K562 (cell line): Measurements from ENCODE around the gene NLRP6. TPM values are rescaled to one million over a fixed set of nuclear protein-coding genes. Genes with fewer than 3 reads are reported as not detected.

Experiments used
- ATAC-seq: fragments of 200-7000 bp; cut with Tn5 transposase; 3 replicates; pipeline ENCODE4 v1.9.1; 2020; ENCODE audit warnings: moderate library complexity
- BruUV-seq: library from RNA; stranded (reverse); fragments of 400-500 nt; replicated peaks from 2 replicates; lab custom pipeline; 2021; lab: Mats Ljungman, UMichigan
- CTCF ChIA-PET: fragments of 300-600 bp; formaldehyde crosslinking; extraction: SDS; loops from one replicate; lab custom pipeline; 2021; ENCODE audit warnings: low intra/inter-chr PET ratio; lab: Yijun Ruan, JAX
- POLR2A ChIA-PET: fragments of 300-600, 350-650 bp; sonication (Branson Sonifier 250); formaldehyde crosslinking; extraction: SDS; loops from one replicate; lab custom pipeline; 2021; ENCODE audit warnings: antibody characterized with exemption, inconsistent platforms; lab: Yijun Ruan, JAX
- DNase-seq, 4 experiments: peaks; one replicate each; pipeline versions ENCODE4 v3.0.0 to v3.0.0-alpha.2; 2011 to 2018; ENCODE audit warnings: low spot score in 3 of 4, mixed read lengths in 3 of 4; ENCODE audit errors: extremely low read depth in 1 of 4
- FAIRE-seq: peaks from 2 replicates; lab custom pipeline; 2011; peaks lifted over from hg19 to GRCh38; lab: Jason Lieb, UNC
- H2AFZ ChIP-seq: 2 replicates; pipeline ENCODE4 v1.6.0; 2011; ENCODE audit warnings: low read depth, low read length, control low read depth, inconsistent platforms
- H3K27ac ChIP-seq: fragments of 200-600 bp; 3 replicates; pipeline ENCODE4 v1.8.0; 2011; ENCODE audit warnings: low read depth, mild to moderate bottlenecking, control low read depth, inconsistent platforms, low read length, moderate library complexity, mixed read lengths; ENCODE audit errors: extremely low read depth
- H3K27me3 ChIP-seq, 2 experiments: fragments of 300-600 bp in 1 of 2; 2 replicates in 1 of 2; 3 replicates in 1 of 2; pipeline versions ENCODE4 v1.6.0 to v1.8.0; 2011; ENCODE audit warnings: inconsistent platforms in 2 of 2, low read length in 2 of 2, mild to moderate bottlenecking in 1 of 2, mixed read lengths in 1 of 2, moderate library complexity in 1 of 2; ENCODE audit not compliant: control insufficient read depth in 2 of 2, insufficient read depth in 2 of 2
- H3K36me3 ChIP-seq: fragments of 300-600 bp; 3 replicates; pipeline ENCODE4 v1.8.0; 2011; ENCODE audit warnings: mild to moderate bottlenecking, low read length, inconsistent platforms; ENCODE audit not compliant: control insufficient read depth, insufficient read depth
- H3K4me1 ChIP-seq, 2 experiments: fragments of 200-600 bp in 1 of 2; replicated peaks in 1 of 2; 2 replicates in 1 of 2; 3 replicates in 1 of 2; pipeline versions ENCODE4 v1.5.1 to v1.8.0; 2011; ENCODE audit warnings: inconsistent platforms in 2 of 2, low read length in 2 of 2, mild to moderate bottlenecking in 1 of 2, mixed read lengths in 1 of 2, moderate library complexity in 1 of 2; ENCODE audit not compliant: control insufficient read depth in 2 of 2, insufficient read depth in 2 of 2
- H3K4me2 ChIP-seq: 2 replicates; pipeline ENCODE4 v1.6.1; 2011; ENCODE audit warnings: low read length, control low read depth, inconsistent platforms, mixed read lengths; ENCODE audit not compliant: insufficient read depth
- H3K4me3 ChIP-seq: fragments of 200-600 bp; sonication (generic), shearing (Covaris generic); 2 replicates; pipeline ENCODE4 v1.5.1; 2016; ENCODE audit warnings: control low read depth, inconsistent platforms
- H3K79me2 ChIP-seq: fragments of 200-600 bp; 3 replicates; pipeline ENCODE4 v1.8.0; 2011; ENCODE audit warnings: low read length, inconsistent platforms; ENCODE audit not compliant: control insufficient read depth, insufficient read depth
- H3K9ac ChIP-seq, 2 experiments: 2 replicates each; pipeline versions ENCODE4 v1.6.0 to v1.6.1; 2011; ENCODE audit warnings: low read depth in 2 of 2, low read length in 2 of 2, control low read depth in 1 of 2, inconsistent platforms in 1 of 2, mild to moderate bottlenecking in 1 of 2, mixed read lengths in 1 of 2; ENCODE audit not compliant: insufficient read depth in 1 of 2
- H3K9me1 ChIP-seq: one replicate; pipeline ENCODE4 v1.6.0; 2011; ENCODE audit warnings: inconsistent platforms, mild to moderate bottlenecking, low read length, moderate library complexity; ENCODE audit not compliant: control insufficient read depth, insufficient read depth
- H3K9me3 ChIP-seq: replicated peaks from 2 replicates; pipeline ENCODE4 v1.5.1; 2011; ENCODE audit warnings: low read depth, low read length, inconsistent platforms; ENCODE audit not compliant: control insufficient read depth, insufficient read depth
- H4K20me1 ChIP-seq: replicated peaks from 2 replicates; pipeline ENCODE4 v1.6.1; 2011; ENCODE audit warnings: low read length, inconsistent platforms, mixed read lengths; ENCODE audit not compliant: control insufficient read depth, insufficient read depth
- CTBP1 ChIP-seq: fragments of 450-650 bp; IDR thresholded peaks from 2 replicates; pipeline ENCODE4 v1.6.1; 2016; ENCODE audit warnings: borderline replicate concordance
- POLR2G ChIP-seq: fragments of 200-400 bp; formaldehyde crosslinking; IDR thresholded peaks from 2 replicates; pipeline ENCODE4 v1.6.1; 2017; ENCODE audit warnings: low read depth, mild to moderate bottlenecking, antibody characterized with exemption, low read length, moderate library complexity
- RBFOX2 ChIP-seq: fragments of 200-400 bp; formaldehyde crosslinking; IDR thresholded peaks from 2 replicates; pipeline ENCODE4 v1.6.1; 2017; ENCODE audit warnings: low read depth, mild to moderate bottlenecking, low read length, moderate library complexity
- ZNF592 ChIP-seq: fragments of 450-650 bp; IDR thresholded peaks from 2 replicates; pipeline ENCODE4 v1.6.1; 2017; ENCODE audit warnings: antibody characterized with exemption, mild to moderate bottlenecking
- WGBS: fragments of 100-300 bp; shearing (Covaris generic); methylation state at CpG from one replicate; pipeline ENCODE4 v1.1.6; 2016; ENCODE audit warnings: low coverage, mixed read lengths; ENCODE audit not compliant: insufficient coverage; ENCODE audit errors: missing lambda C conversion rate; 5-methylcytosine and 5-hydroxymethylcytosine counted together
- in situ Hi-C: fragments of 300-500 bp; cut with MboI; formaldehyde crosslinking; loops from 4 replicates; pipeline ENCODE4 v1.15.0; 2018; ENCODE audit warnings: inconsistent platforms, mixed read lengths
- intact Hi-C: fragments of 100-400 bp; cut with micrococcal nuclease; formaldehyde crosslinking; loops from 2 replicates; pipeline ENCODE4 v1.14.2; 2022
- polyA plus RNA-seq, 8 experiments: library from polyadenylated mRNA; depleted of rRNA in 4 of 8; stranded (reverse) in 5 of 8; unstranded in 3 of 8; fragments of >200 nt; fragmentation: Nextera tagmentation in 2 of 8; fragmentation: Illumina TruSeq in 1 of 8; extraction: Ambion mirVana in 2 of 8; extraction: Trizol in 1 of 8; gene quantifications; 2 replicates each; pipeline versions ENCODE4 v1.2.1 to v1.2.3, GENCODE V29; 2011 to 2014; ENCODE audit warnings: inconsistent platforms in 1 of 8, missing spikeins in 1 of 8
- total RNA-seq, 7 experiments: library from RNA; depleted of rRNA in 6 of 7; stranded (reverse); fragments of >200 nt in 6 of 7; fragmentation: Illumina TruSeq in 2 of 7; extraction: Trizol in 2 of 7; gene quantifications; 2 replicates each; pipeline versions ENCODE4 v1.2.1 to v1.2.3, GENCODE V29; 2011 to 2021; ENCODE audit warnings: low replicate concordance in 1 of 7

The NLRP6 gene
- total and polyA plus RNA-seq, 9 of the 15 experiments (the other 6 are each of a cell fraction or from before 2014, with no cell fraction given), result 0.03 to 0.18 (median 0.15) TPM; not detected in 5

DNA sequence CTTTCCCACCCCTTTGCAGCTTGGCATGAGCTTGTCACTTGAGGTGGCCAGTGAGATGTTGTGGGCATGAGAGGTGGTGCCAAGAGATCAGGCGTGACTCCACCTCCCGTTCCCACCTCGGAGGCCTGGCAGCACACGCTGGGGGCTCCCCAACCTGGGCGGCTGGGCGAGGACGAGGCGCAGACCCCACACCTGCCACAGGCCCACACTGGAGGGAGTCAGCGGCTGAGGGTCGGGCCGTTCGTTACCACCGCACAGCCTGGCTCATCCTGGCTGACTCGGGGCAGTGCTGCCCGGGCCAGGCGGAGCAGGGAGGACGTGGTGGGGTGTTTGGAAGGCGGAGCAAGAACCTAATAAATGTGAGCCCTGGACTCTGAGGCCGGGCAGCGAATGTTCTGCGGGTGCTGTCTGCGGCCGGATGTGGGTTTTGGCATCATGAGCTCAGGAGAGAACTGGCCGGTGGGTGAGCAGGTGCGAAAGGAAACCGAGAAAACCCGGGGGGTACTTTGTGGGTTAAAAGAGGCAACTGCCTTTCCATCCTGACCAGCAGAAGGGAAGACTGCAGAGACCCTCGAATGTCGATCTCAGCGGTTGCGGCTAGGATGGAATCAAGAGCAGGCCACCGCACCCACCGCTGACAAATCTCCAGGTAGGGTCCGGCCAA is 52.6 kb downstream of the NLRP6 start:
- H3K4me3 ChIP-seq, result no peak overlapping the region
- no peaks in the 10 kb centered on the region for H3K9me1 ChIP-seq
- in situ Hi-C loops (no loop called here), intact Hi-C loops (no loop called here)
- WGBS, result 94% methylated on average over 27 of the region's 34 CpGs
- ChIA-PET POLR2A (interaction anchor here (0.6 to 3.1 kb wide), 5 partner anchors 9 to 238 kb away, joined by 3 to 21 read pairs (median 3); no protein-coding TSS in a partner anchor), CTCF (no interaction called here)
- H3K9me3 ChIP-seq, result peaks cover 7% of the 10 kb centered on the region; the same call in 1 of the 2 replicates
- H3K27me3 ChIP-seq, result no peaks in the 10 kb centered on the region
- no peaks in the 10 kb centered on the region for H4K20me1 ChIP-seq
- H2AFZ ChIP-seq, result no peak overlapping the region
- ATAC-seq (no peak), FAIRE-seq (no peak), DNase-seq (no peak)
- BruUV-seq, result no TSS peak
- peak overlapping the region in 1 of 2 experiments; percentile 77; a peak in 2 of 4 replicates for H3K9ac ChIP-seq
- H3K4me1 ChIP-seq, result peaks cover 52 to 60% of the 10 kb centered on the region in 2 experiments
- H3K27ac ChIP-seq, result peak overlapping the region; percentile 79
- H3K4me2 ChIP-seq, result no peak overlapping the region; the same call in 1 of the 2 replicates
- H3K79me2 ChIP-seq, result peaks cover 27% of the 10 kb centered on the region
- TF ChIP-seq ZNF592 (0 out of 2 replicates have a peak, but pooled peaks have one; percentile 3), CTBP1 (no peak), RBFOX2 (peak; percentile 47), POLR2G (peak; percentile 47)
- no peaks in the 10 kb centered on the region for H3K36me3 ChIP-seq
